ENCODE measurements around the gene MAOB.
"Not testable (repeated sequence)": the region's sequence is repeated elsewhere in the genome, so short reads cannot be mapped to it uniquely, and the experiment has no call there.

The MAOB gene

GRCh38 chrX:43753637-43754036 lies 128.6 kb downstream of the MAOB start:
- no peak for DNase-seq (ENCODE audit: low read depth in 2 of 2)

GRCh38 chrX:43750248-43750676 lies 132.0 kb downstream of the MAOB start:
- peak; percentile 4 for DNase-seq (ENCODE audit: low read depth in 2 of 2)

- DNase-seq (ENCODE audit: low read depth in 2 of 2) = no peak
Measured at GRCh38 chrX:43747476-43747875, 134.8 kb downstream of the MAOB start.

GRCh38 chrX:43745938-43746721 lies 136.1 kb downstream of the MAOB start:
- DNase-seq (ENCODE audit: low read depth in 2 of 2) = no peak

- no peak for DNase-seq (ENCODE audit: low read depth in 2 of 2)
Measured at GRCh38 chrX:43744284-43744683, 138.0 kb downstream of the MAOB start.

GRCh38 chrX:43743100-43743822 lies 139.0 kb downstream of the MAOB start:
- no peak for DNase-seq (ENCODE audit: low read depth in 2 of 2)

- DNase-seq (ENCODE audit: low read depth in 2 of 2) = no peak
Measured at GRCh38 chrX:43741843-43742573, 140.2 kb downstream of the MAOB start.

GRCh38 chrX:43735957-43736356 lies 146.3 kb downstream of the MAOB start:
- no peak for DNase-seq (ENCODE audit: low read depth in 2 of 2)

GRCh38 chrX:43735534-43735933 lies 146.7 kb downstream of the MAOB start:
- DNase-seq (ENCODE audit: low read depth in 2 of 2) = no peak

GRCh38 chrX:43734444-43734843 lies 147.8 kb downstream of the MAOB start:
- DNase-seq (ENCODE audit: low read depth in 2 of 2) = no peak

- no peak for DNase-seq (ENCODE audit: low read depth in 2 of 2)
Measured at GRCh38 chrX:43733699-43734098, 148.6 kb downstream of the MAOB start.

GRCh38 chrX:43731086-43731485 lies 151.2 kb downstream of the MAOB start:
- DNase-seq (ENCODE audit: low read depth in 2 of 2) = no peak

- DNase-seq (ENCODE audit: low read depth in 2 of 2) = no peak
Measured at GRCh38 chrX:43728966-43729365, 153.3 kb downstream of the MAOB start.

- DNase-seq (ENCODE audit: low read depth in 2 of 2) = no peak
Measured at GRCh38 chrX:43728002-43728401, 154.2 kb downstream of the MAOB start.

GRCh38 chrX:43727254-43727653 lies 155.0 kb downstream of the MAOB start:
- DNase-seq (ENCODE audit: low read depth in 2 of 2) = not testable (repeated sequence)

GRCh38 chrX:43725227-43725626 lies 157.0 kb downstream of the MAOB start:
- DNase-seq (ENCODE audit: low read depth in 2 of 2) = not testable (repeated sequence)

- no peak for DNase-seq (ENCODE audit: low read depth in 2 of 2)
Measured at GRCh38 chrX:43720961-43721360, 161.3 kb downstream of the MAOB start.

GRCh38 chrX:43720082-43720481 lies 162.2 kb downstream of the MAOB start:
- DNase-seq (ENCODE audit: low read depth in 2 of 2) = no peak

- DNase-seq (ENCODE audit: low read depth in 2 of 2) = no peak
Measured at GRCh38 chrX:43718956-43719355, 163.3 kb downstream of the MAOB start.

- DNase-seq (ENCODE audit: low read depth in 2 of 2) = no peak
Measured at GRCh38 chrX:43718546-43718945, 163.7 kb downstream of the MAOB start.

GRCh38 chrX:43718081-43718480 lies 164.2 kb downstream of the MAOB start:
- DNase-seq (ENCODE audit: low read depth in 2 of 2) = no peak

- DNase-seq (ENCODE audit: low read depth in 2 of 2) = no peak
Measured at GRCh38 chrX:43717161-43717560, 165.1 kb downstream of the MAOB start.

- DNase-seq (ENCODE audit: low read depth in 2 of 2) = no peak
Measured at GRCh38 chrX:43716696-43717095, 165.6 kb downstream of the MAOB start.
